Adipocyte (in vitro differentiated cells): ENCODE results near the gene PLCD3.
A peak's percentile ranks its signal among the peaks of the same experiment; 100 is the strongest.

ENCODE experiments used
- DNase-seq: peaks from one replicate; pipeline ENCODE4 v3.0.0-alpha.2; 2015; ENCODE audit warnings: low read depth
- H3K27me3 ChIP-seq: replicated peaks from 2 replicates; pipeline ENCODE4 v1.7.0; 2013; ENCODE audit warnings: mild to moderate bottlenecking, low read length, moderate library complexity; ENCODE audit not compliant: control insufficient read depth, insufficient read depth
- H3K36me3 ChIP-seq: 2 replicates; pipeline ENCODE4 v1.7.0; 2013; ENCODE audit warnings: low read length, mild to moderate bottlenecking, moderate library complexity; ENCODE audit not compliant: control insufficient read depth, insufficient read depth, severe bottlenecking
- H3K4me1 ChIP-seq: 2 replicates; pipeline ENCODE4 v1.7.0; 2013; ENCODE audit warnings: mild to moderate bottlenecking, low read length, moderate library complexity; ENCODE audit not compliant: control insufficient read depth, insufficient read depth
- H3K4me3 ChIP-seq: 2 replicates; pipeline ENCODE4 v1.7.0; 2013; ENCODE audit warnings: mild to moderate bottlenecking, low read length, moderate library complexity
- H3K9ac ChIP-seq: 2 replicates; pipeline ENCODE4 v1.7.0; 2013; ENCODE audit warnings: mild to moderate bottlenecking, low read length, moderate library complexity
- H3K9me3 ChIP-seq: 2 replicates; pipeline ENCODE4 v1.7.0; 2013; ENCODE audit warnings: mild to moderate bottlenecking, low read length, moderate library complexity; ENCODE audit not compliant: control insufficient read depth

The PLCD3 gene

GRCh38 chr17:45148183-45149036 is 16.1 kb upstream of the PLCD3 start, which contains the start of gene HEXIM1:
HEXIM1 (plus strand) TSS chr17:45148475; CDS start chr17:45149191, 716 bp downstream.
- peak within 1 kb of the TSS; percentile 99 for H3K9ac ChIP-seq
- H3K27me3 ChIP-seq: no peaks in the 10 kb centered on the region
- no peaks in the 10 kb centered on the region for H3K9me3 ChIP-seq
- H3K4me1 ChIP-seq: peaks cover 38% of the 10 kb centered on the region
- no peaks in the 10 kb centered on the region for H3K36me3 ChIP-seq
- peak; percentile 100 for DNase-seq
- peak within 1 kb of the TSS; percentile 98 for H3K4me3 ChIP-seq

GRCh38 chr17:45147581-45148182 is 15.4 kb upstream of the PLCD3 start:
- H3K27me3 ChIP-seq: no peaks in the 10 kb centered on the region
- peak; percentile 94 for DNase-seq
- peak overlapping the region; percentile 87 for H3K4me3 ChIP-seq
- H3K9me3 ChIP-seq: no peaks in the 10 kb centered on the region
- no peaks in the 10 kb centered on the region for H3K36me3 ChIP-seq
- peaks cover 40% of the 10 kb centered on the region for H3K4me1 ChIP-seq
- peak overlapping the region; percentile 96 for H3K9ac ChIP-seq

DNA sequence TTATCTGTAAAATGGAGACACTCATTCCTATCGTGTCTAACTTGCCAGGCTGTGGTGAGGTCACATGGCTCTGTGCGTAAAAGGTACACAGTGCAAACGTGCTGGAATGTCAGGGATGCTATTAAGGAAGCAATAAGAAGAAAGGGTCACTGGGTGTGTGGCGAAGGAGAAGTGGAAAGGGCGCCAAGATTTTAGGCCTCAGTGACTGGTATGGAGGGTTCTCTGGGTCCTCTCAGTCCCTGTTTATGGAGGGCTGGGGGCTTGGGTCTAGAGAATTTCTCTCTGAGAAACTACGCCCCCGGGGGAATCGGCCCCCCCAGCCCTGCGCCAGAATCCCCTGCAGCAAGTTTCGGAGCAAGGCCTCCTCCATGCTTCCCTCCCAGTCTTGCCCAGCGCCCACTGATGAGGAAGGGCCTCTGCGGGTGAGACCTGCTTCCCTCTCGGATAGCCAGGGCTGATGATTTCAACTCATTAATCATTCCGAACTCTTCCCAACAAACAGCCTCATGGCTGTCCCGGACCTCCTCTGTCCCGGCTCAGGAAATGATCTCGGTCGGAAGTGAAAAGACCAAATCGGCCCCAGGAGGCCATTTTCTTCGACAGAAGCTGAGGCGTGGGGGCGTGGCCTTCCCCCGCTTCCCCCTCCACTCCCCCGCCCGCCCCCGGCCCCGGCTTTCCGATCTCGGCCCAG is 14.7 kb upstream of the PLCD3 start:
- peak overlapping the region; percentile 87 for H3K4me3 ChIP-seq
- no peaks in the 10 kb centered on the region for H3K9me3 ChIP-seq
- peak; percentile 81 for DNase-seq
- peaks cover 40% of the 10 kb centered on the region for H3K4me1 ChIP-seq
- H3K36me3 ChIP-seq: no peaks in the 10 kb centered on the region
- H3K9ac ChIP-seq: peak overlapping the region; percentile 96
- no peaks in the 10 kb centered on the region for H3K27me3 ChIP-seq

- Histone ChIP-seq H3K9me3 (no peaks in the 10 kb centered on the region), H3K9ac (peak overlapping the region; percentile 96), H3K27me3 (no peaks in the 10 kb centered on the region), H3K4me1 (peaks cover 36% of the 10 kb centered on the region), H3K36me3 (no peaks in the 10 kb centered on the region), H3K4me3 (peak overlapping the region; percentile 87)
- DNase-seq: no peak
These were observed 14.2 kb upstream of the PLCD3 start for GRCh38 chr17:45146592-45146889.

- Histone ChIP-seq H3K36me3 (no peaks in the 10 kb centered on the region), H3K4me3 (peak overlapping the region; percentile 87), H3K9ac (peak overlapping the region; percentile 96), H3K9me3 (no peaks in the 10 kb centered on the region), H3K4me1 (peaks cover 32% of the 10 kb centered on the region), H3K27me3 (no peaks in the 10 kb centered on the region)
- DNase-seq: no peak
These were observed 13.9 kb upstream of the PLCD3 start for GRCh38 chr17:45146166-45146565.

- Histone ChIP-seq H3K9ac (peak overlapping the region; percentile 92), H3K9me3 (no peaks in the 10 kb centered on the region), H3K4me3 (peak overlapping the region; percentile 77), H3K27me3 (no peaks in the 10 kb centered on the region), H3K36me3 (no peaks in the 10 kb centered on the region), H3K4me1 (peaks cover 30% of the 10 kb centered on the region)
- DNase-seq: no peak
These were observed 12.7 kb upstream of the PLCD3 start for GRCh38 chr17:45145035-45145389.

GRCh38 chr17:45144199-45145034 is 12.1 kb upstream of the PLCD3 start:
- H3K36me3 ChIP-seq: no peaks in the 10 kb centered on the region
- no peaks in the 10 kb centered on the region for H3K9me3 ChIP-seq
- H3K4me3 ChIP-seq: peak overlapping the region; percentile 77
- H3K4me1 ChIP-seq: peaks cover 30% of the 10 kb centered on the region
- H3K9ac ChIP-seq: peak overlapping the region; percentile 92
- no peak for DNase-seq
- no peaks in the 10 kb centered on the region for H3K27me3 ChIP-seq

GRCh38 chr17:45143767-45144198 is 11.5 kb upstream of the PLCD3 start:
- peak overlapping the region; percentile 92 for H3K9ac ChIP-seq
- H3K4me3 ChIP-seq: peak overlapping the region; percentile 77
- peak; percentile 89 for DNase-seq
- no peaks in the 10 kb centered on the region for H3K9me3 ChIP-seq
- no peaks in the 10 kb centered on the region for H3K27me3 ChIP-seq
- no peaks in the 10 kb centered on the region for H3K36me3 ChIP-seq
- H3K4me1 ChIP-seq: peaks cover 30% of the 10 kb centered on the region

DNA sequence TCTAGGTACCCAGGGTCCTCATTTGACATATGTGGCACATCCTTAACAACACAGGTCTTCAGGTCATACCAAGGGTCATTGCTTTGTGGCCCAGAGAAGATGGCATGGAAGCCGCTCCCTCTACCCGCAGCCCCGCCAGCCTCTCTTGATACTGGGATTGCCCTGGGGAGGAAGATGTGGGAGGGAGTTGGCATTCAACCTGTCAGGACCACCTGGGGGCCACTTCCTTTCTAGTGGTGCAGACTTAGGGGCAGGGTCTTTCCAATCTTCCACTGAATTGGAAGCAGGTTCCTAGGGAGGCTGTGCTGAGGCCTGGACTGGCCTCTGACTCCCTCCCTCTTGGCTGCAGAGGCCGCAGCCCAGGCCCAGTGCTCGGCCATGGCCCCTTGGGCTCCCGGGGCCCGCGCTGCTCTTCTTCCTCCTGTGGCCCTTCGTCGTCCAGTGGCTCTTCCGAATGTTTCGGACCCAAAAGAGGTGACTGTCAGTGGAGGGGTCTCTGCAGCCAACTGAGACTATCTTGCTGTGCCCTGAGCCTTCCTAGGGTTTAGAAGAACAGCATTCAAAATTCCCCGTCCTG is 10.9 kb upstream of the PLCD3 start:
- Histone ChIP-seq H3K9me3 (no peaks in the 10 kb centered on the region), H3K4me3 (no peak overlapping the region), H3K27me3 (no peaks in the 10 kb centered on the region), H3K36me3 (no peaks in the 10 kb centered on the region), H3K4me1 (peaks cover 31% of the 10 kb centered on the region), H3K9ac (peak overlapping the region; percentile 92)
- no peak for DNase-seq

DNA sequence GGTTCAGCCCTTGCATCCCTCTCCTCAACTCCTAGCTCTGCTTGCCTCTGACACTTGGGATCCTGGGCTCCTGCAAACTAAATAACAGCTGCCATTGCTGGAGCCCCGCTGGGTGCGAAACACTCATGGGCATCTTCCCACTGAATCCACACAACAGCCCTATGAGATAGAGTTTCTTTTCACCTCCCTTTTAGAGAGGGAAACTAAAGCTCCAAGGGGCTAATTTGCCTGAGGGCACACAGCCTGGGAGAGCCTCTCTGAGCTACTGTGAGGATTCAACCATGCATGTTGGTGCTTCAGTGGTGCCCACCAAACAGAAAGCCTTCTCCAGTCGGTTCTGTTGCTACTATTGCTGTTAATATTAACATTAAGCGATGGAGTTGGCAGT is 7.2 kb upstream of the PLCD3 start:
- Histone ChIP-seq H3K4me1 (peaks cover 22% of the 10 kb centered on the region), H3K9ac (no peak overlapping the region), H3K36me3 (no peaks in the 10 kb centered on the region), H3K4me3 (no peak overlapping the region), H3K27me3 (no peaks in the 10 kb centered on the region), H3K9me3 (no peaks in the 10 kb centered on the region)
- DNase-seq: no peak
